ENCODE results near the gene CTBP2. TPM values are rescaled to one million over a fixed set of nuclear protein-coding genes. Genes with fewer than 3 reads are reported as not detected.

CTBP2 gene
- total RNA-seq, 1 donor from 2014 or later, result 55.2 TPM

DNA sequence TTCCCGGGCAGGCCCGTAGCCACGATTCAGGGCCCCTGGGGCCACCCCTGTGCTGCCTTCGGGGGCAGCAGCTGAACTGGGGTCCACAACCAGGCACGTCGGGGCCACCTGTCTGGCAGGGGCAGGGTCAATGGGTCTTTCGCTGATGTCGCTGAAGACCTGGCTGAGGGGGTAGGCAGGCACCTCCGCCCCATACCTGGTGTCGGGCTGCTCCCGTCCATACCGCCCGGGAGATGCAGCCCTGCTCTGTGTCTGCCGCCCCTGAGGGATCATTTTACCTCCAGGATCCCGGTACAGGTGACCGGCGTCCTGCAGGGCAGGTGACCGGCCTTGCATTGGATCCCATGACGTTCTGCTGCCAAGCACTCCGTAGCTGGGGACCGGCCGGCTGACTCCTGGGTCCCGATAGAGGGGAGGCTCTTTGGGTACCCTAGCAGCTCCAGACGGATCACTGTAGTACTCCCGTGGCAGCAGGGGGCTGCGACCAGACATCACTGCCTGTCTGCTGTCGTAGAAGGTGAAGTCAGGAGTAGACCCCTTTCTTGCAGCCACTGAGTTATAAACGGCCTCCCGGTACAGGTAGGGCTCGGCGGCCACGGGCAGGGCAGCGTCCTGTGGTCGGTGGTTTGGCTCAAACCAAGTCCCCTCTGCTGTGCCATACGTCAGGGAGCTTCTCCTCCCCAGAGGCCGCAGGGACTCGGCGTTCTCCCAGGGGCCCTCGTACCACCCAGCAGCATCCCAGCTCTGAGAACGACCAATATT is 133.2 kb downstream of the CTBP2 start:
- peaks cover 96% of the 10 kb centered on the region for H3K79me2 ChIP-seq (ENCODE audit: low read depth)
- H3K27ac ChIP-seq, result no peak overlapping the region
- no peaks in the 10 kb centered on the region for H3K36me3 ChIP-seq
- H4K20me1 ChIP-seq (ENCODE audit: low read depth), result peaks cover 84% of the 10 kb centered on the region
- Mint-ChIP-seq H3K27me3 (ENCODE audit: insufficient read depth, low read depth) (peaks cover 2% of the 10 kb centered on the region), H3K9me3 (no peaks in the 10 kb centered on the region), H3K36me3 (peaks cover 23% of the 10 kb centered on the region), H3K4me3 (no peak overlapping the region), H3K27ac (no peak overlapping the region), H3K4me1 (peaks cover 49% of the 10 kb centered on the region)
- DNase-seq (ENCODE audit: low spot score), result no peak
- no peak overlapping the region for H3K4me3 ChIP-seq
- H3K4me1 ChIP-seq, result peaks cover 16% of the 10 kb centered on the region
- H3K27me3 ChIP-seq, result no peaks in the 10 kb centered on the region
- no peaks in the 10 kb centered on the region for H3K9me3 ChIP-seq (ENCODE audit: low read depth)
- H3K9ac ChIP-seq, result no peak overlapping the region
- no peak overlapping the region for H2AFZ ChIP-seq (replicated peaks)
- peaks cover 21% of the 10 kb centered on the region for H3F3A ChIP-seq (ENCODE audit: low read depth)
- TF ChIP-seq EZH2phosphoT487 (IDR thresholded peaks at IDR 0.05) (no peak), EZH2 (IDR thresholded peaks at IDR 0.05) (no peak)
- TF ChIP-seq, protein P1, sequence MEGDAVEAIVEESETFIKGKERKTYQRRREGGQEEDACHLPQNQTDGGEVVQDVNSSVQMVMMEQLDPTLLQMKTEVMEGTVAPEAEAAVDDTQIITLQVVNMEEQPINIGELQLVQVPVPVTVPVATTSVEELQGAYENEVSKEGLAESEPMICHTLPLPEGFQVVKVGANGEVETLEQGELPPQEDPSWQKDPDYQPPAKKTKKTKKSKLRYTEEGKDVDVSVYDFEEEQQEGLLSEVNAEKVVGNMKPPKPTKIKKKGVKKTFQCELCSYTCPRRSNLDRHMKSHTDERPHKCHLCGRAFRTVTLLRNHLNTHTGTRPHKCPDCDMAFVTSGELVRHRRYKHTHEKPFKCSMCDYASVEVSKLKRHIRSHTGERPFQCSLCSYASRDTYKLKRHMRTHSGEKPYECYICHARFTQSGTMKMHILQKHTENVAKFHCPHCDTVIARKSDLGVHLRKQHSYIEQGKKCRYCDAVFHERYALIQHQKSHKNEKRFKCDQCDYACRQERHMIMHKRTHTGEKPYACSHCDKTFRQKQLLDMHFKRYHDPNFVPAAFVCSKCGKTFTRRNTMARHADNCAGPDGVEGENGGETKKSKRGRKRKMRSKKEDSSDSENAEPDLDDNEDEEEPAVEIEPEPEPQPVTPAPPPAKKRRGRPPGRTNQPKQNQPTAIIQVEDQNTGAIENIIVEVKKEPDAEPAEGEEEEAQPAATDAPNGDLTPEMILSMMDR (IDR thresholded peaks at IDR 0.05), result no peak
- H3K4me2 ChIP-seq, result no peak overlapping the region

DNA sequence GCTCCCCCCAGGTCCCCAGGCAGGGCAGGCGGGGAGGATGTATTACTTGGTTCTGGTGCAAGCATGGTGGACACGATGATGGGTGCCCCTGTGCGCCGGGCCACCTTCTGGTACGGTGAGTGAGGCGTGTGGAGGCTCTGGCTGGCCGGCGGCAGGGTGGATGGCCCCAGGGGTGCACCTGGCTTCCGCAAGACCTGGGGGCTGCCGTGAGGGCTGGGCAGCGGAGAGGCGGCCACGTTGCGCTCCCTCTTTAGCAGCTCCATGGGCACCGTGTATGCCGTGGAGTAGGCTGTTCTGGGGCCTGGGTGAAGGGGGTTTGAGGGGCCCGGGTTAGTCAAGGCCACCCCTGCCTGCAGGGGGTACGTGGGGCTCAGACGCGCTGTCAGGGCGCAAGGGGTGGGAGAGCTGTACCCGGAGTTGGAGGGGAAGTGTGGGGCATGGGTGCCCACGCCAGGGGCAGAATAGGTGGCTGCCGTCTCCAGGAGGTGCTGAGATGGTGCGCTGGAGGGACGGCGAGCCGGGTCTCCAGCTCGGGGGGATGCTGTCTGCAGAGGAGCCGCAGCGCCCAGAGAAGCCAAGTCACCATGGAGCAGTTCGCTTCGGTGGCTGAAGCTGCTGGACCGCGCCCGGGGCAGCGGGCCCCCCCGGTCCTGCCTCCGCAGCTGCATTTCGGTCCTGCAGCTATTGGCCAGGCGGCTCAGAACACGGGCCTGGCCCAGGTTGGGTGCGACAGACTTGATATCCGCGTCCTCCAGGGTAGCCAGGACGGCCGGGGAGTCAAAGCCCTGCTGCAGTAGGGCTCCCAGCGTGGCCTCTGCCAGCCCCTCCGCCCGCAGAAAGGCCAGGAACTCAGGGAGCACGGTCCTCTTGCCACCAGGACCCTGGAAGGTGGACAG is 134.1 kb downstream of the CTBP2 start:
- Histone ChIP-seq H3K9ac (no peak overlapping the region), H3K27ac (no peak overlapping the region), H3K9me3 (ENCODE audit: low read depth) (no peaks in the 10 kb centered on the region), H3K36me3 (no peaks in the 10 kb centered on the region), H3F3A (ENCODE audit: low read depth) (peaks cover 21% of the 10 kb centered on the region), H3K4me3 (no peak overlapping the region), H3K4me1 (peaks cover 16% of the 10 kb centered on the region), H4K20me1 (ENCODE audit: low read depth) (peaks cover 76% of the 10 kb centered on the region), H3K27me3 (no peaks in the 10 kb centered on the region), H3K4me2 (no peak overlapping the region), H3K79me2 (ENCODE audit: low read depth) (peaks cover 96% of the 10 kb centered on the region), H2AFZ (replicated peaks) (no peak overlapping the region)
- Mint-ChIP-seq H3K4me1 (peaks cover 51% of the 10 kb centered on the region), H3K9me3 (peaks cover under 1% of the 10 kb centered on the region), H3K27ac (no peak overlapping the region), H3K4me3 (no peak overlapping the region), H3K27me3 (ENCODE audit: insufficient read depth, low read depth) (peaks cover 6% of the 10 kb centered on the region), H3K36me3 (peaks cover 27% of the 10 kb centered on the region)
- no peak for TF ChIP-seq EZH2 (IDR thresholded peaks at IDR 0.05)
- TF ChIP-seq EZH2phosphoT487 (IDR thresholded peaks at IDR 0.05), result no peak
- TF ChIP-seq, protein P1 (IDR thresholded peaks at IDR 0.05), result no peak
- DNase-seq (ENCODE audit: low spot score), result no peak

DNA sequence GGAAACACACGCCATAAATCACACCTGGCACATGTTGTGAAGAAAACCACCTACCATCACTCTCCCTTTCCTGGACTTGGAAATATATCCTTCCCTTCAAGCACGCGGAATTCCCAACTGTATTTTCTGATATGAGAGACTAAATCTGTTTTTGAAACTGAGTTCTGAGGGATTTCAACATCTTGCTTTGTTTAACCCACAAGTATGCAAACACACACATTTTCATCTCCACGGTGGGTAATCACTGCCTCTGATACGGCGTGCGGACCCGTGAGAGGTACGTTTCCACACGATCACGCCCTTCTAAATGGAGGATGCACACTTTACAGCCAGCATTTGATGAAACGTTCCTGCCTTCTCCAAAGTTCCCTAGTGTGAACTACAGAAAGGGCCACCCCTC is 135.0 kb downstream of the CTBP2 start:
- H2AFZ ChIP-seq (replicated peaks), result no peak overlapping the region
- no peaks in the 10 kb centered on the region for H3K36me3 ChIP-seq
- H3K27ac ChIP-seq, result no peak overlapping the region
- H3K4me2 ChIP-seq, result no peak overlapping the region
- H3K27ac Mint-ChIP-seq, result no peak overlapping the region
- H3K4me1 ChIP-seq, result peaks cover 16% of the 10 kb centered on the region
- no peak overlapping the region for H3K4me3 Mint-ChIP-seq
- no peak overlapping the region for H3K9ac ChIP-seq
- peaks cover 8% of the 10 kb centered on the region for H3K27me3 Mint-ChIP-seq (ENCODE audit: insufficient read depth, low read depth)
- peaks cover 98% of the 10 kb centered on the region for H3K79me2 ChIP-seq (ENCODE audit: low read depth)
- H3K4me3 ChIP-seq, result no peak overlapping the region
- no peaks in the 10 kb centered on the region for H3K27me3 ChIP-seq
- TF ChIP-seq, protein P1 (IDR thresholded peaks at IDR 0.05), result no peak
- TF ChIP-seq EZH2phosphoT487 (IDR thresholded peaks at IDR 0.05) (no peak), EZH2 (IDR thresholded peaks at IDR 0.05) (no peak)
- peaks cover 36% of the 10 kb centered on the region for H3K36me3 Mint-ChIP-seq
- H3K9me3 Mint-ChIP-seq, result peaks cover 9% of the 10 kb centered on the region
- no peaks in the 10 kb centered on the region for H3K9me3 ChIP-seq (ENCODE audit: low read depth)
- no peak for DNase-seq (ENCODE audit: low spot score)
- H3K4me1 Mint-ChIP-seq, result peaks cover 51% of the 10 kb centered on the region
- peaks cover 68% of the 10 kb centered on the region for H4K20me1 ChIP-seq (ENCODE audit: low read depth)
- peaks cover 21% of the 10 kb centered on the region for H3F3A ChIP-seq (ENCODE audit: low read depth)

Measured in neural progenitor cell (in vitro differentiated cells).